ENCODE data around the gene ATP4B.
"Not testable (repeated sequence)": the region's sequence is repeated elsewhere in the genome, so short reads cannot be mapped to it uniquely, and the experiment has no call there.

Gene ATP4B

DNA sequence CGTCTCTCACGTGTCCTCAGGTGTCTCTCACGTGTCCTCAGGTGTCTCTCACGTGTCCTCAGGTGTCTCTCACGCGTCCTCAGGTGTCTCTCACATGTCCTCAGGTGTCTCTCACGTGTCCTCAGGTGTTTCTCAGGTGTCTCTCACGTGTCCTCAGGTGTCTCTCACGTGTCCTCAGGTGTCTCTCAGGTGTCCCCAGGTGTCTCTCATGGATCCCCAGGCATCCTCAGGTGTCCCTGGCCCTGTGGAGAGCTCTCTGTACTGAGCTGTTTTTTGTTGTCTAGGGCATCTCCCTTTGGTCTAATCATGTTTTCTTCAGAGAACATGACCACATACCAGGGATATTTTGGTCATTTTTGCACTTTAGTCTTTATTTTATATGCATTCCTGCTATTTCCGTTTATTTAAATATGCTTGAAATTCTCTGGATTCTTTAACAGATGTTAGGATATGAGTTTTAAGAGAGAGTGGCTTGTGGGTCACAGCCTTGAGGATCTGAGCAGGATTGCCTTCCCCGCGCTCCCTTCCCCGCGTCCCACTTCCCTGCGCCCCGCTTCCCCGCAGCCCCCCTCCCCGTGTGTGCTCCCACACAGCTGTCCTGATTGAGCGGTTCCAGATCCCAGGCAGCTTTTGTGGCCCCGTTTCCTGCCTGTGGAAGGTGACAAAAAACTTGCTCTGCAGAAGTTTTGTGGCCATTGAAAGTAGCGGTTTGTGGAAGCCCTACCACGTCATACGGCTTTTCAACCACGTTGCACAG, 31.9 kb downstream of the ATP4B start:
- no peak for DNase-seq (ENCODE audit: low read depth in 2 of 2)

DNA sequence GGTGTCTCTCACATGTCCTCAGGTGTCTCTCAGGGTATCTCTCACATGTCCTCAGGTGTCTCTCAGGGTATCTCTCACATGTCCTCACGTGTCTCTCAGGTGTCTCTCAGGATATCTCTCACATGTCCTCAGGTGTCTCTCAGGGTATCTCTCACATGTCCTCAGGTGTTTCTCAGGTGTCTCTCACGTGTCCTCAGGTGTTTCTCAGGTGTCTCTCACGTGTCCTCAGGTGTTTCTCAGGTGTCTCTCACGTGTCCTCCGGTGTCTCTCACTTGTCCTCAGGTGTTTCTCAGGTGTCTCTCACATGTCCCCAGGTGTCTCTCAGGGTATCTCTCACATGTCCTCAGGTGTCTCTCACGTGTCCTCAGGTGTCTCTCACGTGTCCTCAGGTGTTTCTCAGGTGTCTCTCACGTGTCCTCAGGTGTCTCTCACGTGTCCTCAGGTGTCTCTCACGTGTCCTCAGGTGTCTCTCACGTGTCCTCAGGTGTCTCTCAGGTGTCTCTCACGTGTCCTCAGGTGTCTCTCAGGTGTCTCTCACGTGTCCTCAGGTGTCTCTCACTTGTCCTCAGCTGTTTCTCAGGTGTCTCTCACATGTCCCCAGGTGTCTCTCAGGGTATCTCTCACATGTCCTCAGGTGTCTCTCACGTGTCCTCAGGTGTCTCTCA, 33.2 kb downstream of the ATP4B start:
- DNase-seq (ENCODE audit: low read depth in 2 of 2), result not testable (repeated sequence)

DNA sequence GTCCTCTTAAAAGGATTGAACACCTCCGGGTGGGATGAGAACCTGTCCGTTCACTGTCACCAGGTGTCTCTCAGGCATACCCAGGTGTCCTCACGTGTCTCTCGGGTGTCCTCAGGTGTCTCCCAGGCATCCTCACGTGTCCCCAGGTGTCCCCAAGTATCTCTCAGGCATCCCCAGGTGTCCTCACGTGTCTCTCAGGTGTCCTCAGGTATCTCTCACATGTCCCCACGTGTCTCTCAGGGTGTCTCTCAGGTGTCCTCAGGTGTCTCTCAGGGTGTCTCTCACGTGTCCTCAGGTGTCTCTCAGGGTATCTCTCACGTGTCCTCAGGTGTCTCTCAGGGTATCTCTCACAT, 33.8 kb downstream of the ATP4B start:
- no peak for DNase-seq (ENCODE audit: low read depth in 2 of 2)

DNA sequence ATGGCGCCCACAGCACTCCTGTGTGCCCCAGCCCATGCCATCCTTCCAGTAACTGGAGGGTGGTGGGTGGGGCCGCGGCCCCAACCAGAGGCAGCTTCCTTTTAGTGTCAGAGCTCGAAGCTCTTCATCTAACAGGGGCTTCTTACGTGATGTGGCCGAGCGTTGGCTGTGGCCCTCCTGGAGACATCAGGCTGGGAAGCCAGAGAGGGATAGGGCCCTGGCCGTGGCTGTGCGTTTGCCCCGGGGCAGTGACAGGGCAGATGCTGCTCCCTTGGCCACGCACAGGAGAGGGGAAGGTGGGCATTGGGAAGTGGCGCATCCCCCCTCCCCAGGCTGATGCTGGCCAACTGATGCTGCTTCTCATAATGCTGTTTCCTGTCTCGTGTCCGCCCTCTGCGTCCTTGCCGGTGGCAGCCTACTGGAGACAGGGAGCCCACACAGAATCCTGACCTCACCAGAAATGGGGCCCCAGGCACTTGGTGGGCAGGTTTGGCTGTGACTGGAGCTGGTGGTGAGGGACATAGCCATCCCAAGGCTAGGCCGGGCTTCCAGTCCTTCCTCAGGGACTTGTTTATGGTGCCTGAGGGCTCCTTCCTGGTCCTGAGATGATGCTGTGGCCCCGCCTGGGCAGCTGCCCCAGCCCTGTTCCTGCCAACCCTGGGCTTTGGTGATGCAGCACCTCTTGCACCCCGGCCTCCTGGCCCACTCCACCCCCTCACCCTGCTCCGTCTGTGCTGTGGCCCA, 34.3 kb downstream of the ATP4B start:
- no peak for DNase-seq (ENCODE audit: low read depth in 2 of 2)

DNA sequence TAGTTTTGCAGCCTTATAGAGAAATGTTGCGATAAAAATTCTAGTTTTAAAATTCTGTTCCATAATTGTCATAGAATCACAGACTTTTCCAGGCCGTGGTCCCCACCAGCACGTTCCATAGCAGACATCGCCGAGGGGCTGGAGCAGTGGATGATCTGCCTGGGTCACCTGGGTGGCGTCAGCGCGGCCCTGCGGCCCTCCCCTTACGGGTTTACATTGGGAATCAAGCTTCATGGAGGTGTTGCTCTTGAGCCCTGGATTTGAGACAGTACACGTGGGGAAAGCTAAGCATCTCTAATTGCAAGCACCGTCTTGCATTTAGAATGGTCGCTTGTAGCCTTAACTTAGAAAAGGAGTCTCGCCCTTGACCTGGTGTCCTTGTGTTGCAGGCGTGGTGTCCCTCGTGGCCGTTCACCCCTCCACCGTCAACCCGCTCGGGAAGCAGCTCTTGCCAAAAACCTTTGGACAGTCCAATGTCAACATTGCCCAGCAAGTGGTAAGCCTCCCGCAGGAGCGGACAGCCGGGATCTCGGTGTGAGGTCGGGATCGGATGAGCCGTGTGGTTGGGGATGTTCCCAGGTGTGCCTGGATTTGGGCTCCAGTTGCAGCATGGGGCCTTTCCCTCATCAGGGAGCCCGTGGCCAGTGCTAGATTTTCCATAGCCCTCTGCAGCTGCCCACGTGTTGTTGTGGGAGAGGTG, 35.1 kb downstream of the ATP4B start:
- DNase-seq (ENCODE audit: low read depth in 2 of 2), result no peak

DNA sequence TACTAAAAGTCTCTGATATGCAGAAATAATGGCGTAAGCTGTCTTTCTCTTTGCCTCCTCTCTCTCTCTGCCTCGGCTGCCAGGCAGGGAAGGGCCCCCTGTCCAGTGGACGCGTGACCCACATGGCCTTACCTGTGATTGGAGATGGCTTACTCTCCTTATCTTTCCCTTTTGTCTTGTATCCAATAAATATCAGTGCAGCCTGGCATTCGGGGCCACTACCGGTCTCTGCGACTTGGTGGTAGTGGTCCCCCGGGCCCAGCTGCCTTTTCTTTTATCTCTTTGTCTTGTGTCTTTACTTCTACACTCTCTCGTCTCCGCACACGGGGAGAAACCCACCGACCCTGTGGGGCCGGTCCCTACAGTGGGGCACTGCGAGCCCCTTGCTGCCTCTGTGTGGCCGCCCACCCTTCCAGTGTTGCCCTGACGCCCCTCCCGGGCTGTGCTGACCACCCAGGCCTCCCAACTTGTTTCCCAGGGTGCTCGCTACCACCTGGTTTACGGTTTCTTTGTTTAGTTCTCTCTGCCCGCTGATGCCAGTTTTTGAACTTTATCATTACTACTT, 35.9 kb downstream of the ATP4B start:
- not testable (repeated sequence) for DNase-seq (ENCODE audit: low read depth in 2 of 2)

DNA sequence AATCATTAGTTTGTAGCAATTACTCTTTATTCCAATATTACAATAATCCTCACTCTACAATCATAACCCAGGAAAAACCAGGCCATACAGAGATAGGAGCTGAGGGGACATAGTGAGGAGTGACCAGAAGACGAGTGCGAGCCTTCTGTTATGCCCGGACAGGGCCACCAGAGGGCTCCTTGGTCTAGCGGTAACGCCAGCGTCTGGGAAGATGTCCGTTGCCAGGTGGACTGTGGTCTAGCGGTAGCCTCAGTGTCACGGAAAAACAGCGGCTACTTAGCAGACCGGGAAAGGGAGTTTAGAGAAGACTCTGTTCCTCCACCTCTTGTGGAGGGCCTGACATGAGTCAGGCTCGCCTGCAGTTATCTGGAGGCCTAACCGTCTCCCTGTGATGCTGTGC, 36.5 kb downstream of the ATP4B start:
- not testable (repeated sequence) for DNase-seq (ENCODE audit: low read depth in 2 of 2)

DNA sequence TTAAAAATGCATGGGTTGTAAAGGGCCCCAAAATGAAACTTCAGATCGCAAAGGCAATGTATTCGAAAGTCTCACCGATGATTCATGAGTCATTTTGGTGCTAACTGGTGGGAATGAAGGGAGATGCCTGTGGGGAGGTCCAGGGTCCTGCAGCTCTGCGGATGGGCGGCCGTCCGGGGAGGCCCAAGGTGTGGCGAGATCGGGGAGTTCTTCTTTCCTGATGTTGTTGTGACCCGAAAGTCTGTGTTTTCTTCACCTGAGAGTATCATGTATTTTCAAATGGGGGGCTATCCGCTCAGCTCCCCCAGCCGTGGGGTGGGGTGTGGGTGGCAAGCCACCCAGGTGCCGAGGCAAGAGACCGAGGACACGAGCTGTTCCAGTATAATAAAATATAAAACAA, 37.0 kb downstream of the ATP4B start:
- no peak for DNase-seq (ENCODE audit: low read depth in 2 of 2)

DNA sequence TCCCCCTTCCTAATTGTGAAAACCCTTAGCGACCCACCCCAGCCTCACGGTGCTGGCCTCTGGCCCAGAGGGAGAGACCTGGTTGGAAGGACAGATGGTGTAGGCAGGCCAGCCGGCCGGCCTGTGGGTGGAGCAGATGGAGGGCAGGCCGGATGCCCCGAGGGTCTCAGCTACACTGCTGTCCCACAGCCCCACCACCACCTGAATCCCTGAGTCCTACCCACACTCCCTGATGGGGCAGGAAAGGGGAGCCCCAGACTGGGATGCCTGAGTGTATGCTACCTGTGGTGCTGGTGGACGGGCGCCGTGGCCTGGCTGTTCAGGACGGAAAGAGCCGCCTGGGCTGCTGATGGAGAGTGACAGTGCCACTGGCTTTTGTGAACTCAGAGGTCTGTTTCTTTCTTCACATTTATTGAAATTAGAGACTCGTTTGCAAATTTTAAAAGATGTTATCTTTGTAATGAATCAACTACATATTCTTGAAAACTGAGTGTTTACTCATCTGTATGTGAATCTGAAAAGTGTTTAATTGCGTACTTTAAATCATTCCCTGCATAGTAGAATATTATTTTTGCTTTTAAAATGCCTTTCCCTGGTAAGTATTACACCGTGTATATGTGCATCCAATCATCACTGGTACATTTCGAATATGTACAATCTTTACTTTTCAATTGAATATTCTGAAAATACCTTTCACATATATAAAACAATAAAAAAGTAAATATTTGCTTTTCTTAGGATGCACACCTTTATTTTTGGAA, 37.8 kb downstream of the ATP4B start:
- DNase-seq (ENCODE audit: low read depth in 2 of 2), result no peak

DNA sequence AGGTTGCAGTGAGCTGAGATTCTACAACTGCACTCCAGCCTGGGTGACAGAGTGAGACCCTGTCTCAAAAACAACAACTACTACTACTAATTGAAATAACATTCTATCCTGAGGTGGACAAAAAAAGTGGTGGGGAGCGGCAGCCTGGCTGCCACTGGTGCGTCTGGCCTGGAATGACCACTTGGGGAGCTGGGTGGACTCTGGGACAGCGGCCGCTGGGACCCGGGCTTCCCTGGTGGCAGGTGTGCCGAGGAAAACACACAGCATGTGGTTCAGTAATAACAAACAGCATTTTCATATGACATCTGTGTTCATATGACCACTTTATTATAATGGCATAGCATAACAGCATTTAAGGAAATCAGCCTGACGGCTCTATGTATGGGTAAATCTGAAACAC, 39.5 kb downstream of the ATP4B start:
- no peak for DNase-seq (ENCODE audit: low read depth in 2 of 2)

DNA sequence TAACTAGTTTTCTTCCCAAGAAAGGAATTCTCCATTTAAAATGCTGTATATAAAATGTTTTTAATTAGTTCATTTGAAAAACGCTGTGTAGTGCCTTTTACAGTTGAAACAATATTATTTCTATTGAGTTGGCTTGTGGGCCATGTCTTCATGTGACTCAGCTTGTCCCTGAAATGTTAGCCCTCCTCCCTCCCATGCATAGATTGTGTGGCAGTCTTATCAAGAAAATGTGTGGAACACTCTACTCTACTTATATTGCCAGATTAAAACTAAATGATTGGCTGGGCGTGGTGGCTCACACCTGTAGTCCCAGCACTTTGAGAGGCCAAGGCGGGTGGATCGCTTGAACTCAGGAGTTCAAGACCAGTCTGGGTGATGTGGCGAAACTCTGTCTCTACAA, 40.0 kb downstream of the ATP4B start:
- DNase-seq (ENCODE audit: low read depth in 2 of 2), result no peak

DNA sequence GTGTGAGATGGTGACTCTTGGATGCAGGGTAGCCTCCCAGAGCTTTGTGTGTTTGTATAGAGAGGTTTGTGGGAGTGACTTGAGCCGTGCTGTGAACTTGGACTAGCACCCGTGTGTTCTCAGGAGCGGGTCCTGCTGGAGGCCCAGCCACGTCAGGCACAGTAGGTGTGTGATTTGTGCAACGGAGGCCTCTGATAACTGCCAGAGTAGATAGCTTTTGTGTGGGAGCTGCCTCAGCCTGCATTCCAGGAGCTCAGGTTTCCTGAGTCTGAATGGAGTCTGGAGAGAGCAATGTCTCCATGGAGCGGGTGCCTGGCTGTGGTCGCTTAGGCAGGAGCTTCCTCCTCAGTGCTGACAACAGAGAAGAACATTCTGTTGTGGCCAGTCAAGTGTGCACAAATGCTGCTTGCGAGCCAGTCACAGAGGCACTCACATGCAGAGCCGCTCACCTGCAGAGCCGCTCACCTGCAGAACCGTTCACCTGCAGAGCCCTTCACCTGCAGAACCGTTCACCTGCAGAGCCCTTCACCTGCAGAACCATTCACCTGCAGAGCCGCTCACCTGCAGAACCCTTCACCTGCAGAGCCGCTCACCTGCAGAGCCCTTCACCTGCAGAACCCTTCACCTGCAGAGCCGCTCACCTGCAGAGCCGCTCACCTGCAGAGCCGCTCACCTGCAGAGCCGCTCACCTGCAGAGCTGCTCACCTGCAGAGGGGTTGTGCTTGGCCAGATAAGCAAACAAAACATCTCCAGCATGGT, 40.8 kb downstream of the ATP4B start:
- DNase-seq (ENCODE audit: low read depth in 2 of 2), result no peak

DNA sequence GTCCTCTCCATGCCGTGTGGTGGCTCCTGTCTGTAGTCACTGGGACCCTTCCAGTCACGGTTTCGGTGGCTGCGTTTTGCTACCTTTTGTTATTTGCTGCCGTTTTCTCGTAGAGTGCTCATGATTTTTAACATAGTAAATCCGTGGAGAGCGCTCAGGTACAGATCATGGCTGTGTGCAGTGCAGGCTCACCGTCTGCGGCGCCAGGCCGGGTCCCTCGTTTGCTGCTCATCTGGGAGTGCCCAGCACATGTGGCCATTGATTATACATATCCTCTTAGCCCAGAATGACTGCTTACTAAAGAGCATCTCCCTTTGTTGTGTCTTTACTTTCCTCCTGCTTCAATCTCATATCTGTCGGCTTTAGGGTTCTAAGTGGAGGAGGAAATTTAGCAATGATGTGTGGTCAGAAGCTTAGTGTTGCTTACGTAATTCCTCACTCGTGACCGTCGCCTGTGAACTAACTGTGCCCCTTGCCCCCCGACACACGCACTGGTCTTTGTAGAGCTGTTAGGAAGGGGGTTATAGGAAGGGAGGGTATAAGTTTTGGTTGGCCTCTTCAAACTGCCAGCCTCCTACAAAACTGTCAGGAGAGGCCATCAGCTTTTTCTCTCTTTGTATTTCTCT, 41.6 kb downstream of the ATP4B start:
- no peak for DNase-seq (ENCODE audit: low read depth in 2 of 2)

DNA sequence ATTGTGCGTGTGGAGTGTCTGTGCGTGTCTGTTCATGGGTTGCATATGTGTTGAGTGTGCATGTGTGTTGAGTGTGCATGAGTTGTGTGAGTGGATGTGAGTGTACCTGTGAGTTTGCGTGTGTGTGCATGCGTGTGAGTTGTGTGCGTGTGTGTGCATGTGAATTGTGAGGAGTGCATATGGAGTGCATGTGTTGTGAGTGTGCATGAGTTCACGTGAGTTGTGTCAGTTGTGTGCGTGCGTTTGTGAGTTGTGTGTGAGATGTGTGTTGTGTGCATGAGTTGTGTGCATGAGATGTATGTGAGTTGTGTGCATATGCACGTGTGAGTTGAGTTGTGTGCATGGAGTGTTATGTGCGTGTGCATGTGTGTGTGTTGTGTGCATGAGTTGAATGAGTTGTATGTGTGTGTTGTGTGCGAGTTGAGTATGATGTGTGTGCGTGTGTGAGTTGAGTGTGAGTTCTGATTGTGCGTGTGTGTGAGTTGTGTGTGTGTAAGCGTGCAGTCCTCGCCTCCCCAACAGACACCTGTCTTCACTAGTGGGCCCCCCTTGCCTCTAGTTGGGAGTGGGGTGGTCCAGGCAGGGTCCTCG, 44.1 kb downstream of the ATP4B start:
- DNase-seq (ENCODE audit: low read depth in 2 of 2), result no peak

DNA sequence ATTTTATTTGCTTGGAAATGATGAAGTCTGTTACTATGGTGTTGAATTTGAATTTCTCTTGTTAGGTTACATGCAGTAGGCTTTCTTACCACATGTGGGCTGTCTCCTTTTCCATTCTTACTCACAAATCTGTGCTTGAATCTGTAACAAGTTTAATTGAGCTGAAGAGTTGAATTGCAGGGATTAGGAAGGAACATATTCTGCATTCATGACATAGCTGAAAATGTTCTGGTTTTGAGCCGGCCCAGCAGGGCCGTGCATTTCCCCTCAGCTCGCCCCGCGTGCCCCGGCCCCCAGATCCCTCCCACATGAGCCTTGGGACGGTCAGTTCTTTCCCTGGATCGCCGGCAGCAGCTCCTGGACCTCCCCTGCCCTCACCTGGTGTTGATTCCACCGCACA, 45.4 kb downstream of the ATP4B start:
- no peak for DNase-seq (ENCODE audit: low read depth in 2 of 2)

DNA sequence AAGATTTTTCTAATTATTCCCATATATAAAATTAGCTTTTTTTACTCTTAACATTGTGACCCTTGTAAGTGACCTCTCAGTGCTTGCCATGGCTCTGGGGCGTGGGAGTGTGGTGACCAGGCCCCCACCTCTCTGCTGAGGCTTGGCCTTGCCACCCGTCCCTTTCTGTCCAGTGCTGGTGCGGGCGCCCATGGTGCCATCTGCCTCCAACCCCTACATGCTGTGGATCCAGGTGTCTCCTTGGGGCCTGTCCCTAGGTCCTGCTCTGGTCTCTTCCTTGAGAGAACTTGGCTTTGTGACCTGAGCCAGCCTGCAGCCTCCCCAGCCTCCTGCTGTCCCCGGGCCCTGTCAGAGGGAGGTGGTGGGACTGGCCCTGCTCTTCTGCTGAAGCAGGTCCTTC, 46.0 kb downstream of the ATP4B start:
- no peak for DNase-seq (ENCODE audit: low read depth in 2 of 2)

DNA sequence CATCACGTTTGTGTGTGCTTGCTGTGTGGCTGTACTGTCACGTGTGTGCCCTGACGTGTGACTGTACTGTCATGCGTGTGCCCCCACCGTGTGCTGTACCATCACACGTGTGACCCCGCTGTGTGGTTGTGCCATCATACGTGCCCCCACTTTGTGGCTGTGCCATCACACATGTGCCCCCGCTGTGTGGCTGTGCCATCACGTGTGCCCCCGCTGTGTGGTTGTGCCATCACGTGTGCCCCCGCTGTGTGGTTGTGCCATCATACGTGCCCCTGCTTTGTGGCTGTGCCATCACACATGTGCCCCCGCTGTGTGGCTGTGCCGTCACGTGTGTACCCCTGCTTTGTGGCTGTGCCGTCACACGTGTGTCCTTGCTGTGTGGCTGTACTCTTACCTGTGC, 47.7 kb downstream of the ATP4B start:
- no peak for DNase-seq (ENCODE audit: low read depth in 2 of 2)

DNA sequence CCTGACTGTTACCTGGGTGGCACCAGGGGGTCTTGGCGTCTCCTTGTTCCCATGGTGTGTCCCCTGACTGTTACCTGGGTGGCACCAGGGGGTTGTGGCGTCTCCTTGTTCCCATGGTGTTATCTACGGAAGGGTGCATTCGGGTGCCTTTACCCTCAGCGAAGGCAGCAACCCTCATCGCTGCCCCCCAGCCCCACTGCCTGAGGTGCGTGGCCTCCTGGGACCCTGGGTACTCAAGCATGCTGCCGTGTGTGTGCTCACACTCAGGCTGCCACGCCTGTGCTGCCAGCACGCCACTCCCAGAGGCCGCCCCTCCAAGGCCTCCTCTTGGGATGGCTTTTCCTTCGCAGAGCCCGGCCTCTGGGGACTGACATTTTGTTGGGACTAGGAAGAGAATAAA, 48.4 kb downstream of the ATP4B start:
- DNase-seq (ENCODE audit: low read depth in 2 of 2), result no peak

DNA sequence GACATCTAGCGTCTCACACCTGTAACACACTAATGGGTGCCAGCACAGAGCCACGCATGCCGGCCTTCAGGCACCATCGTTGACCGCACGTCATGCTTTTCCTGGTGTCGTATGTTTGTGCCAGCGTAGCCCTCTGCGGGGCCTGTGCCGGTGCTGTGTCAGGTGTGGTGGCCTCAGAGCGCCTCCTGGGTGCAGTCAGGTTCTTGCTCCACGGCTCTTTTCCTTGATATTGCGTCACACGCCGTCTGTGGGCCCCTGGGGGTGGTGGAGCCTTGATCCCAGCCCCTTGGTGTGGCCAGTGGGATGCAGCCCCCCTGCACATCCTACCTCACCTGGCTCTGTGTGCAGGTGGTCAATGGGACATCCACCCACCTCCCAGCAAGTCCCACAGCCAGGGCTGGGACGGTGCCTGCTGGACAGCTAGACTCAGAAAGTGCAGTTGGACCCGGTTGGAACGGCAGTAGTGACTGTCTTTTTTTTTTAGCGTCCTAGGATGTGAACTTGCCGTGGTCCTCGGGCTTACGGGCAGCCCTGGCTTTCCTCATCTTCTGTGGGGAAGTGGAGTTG, 48.9 kb downstream of the ATP4B start:
- DNase-seq (ENCODE audit: low read depth in 2 of 2), result no peak

Data from stimulated activated CD4-positive, alpha-beta T cell treated with anti-CD3 and anti-CD28 coated beads, Interleukin-15, amount 100 ng/mL, for 48 hours (primary cell).